GM12864 (cell line): ENCODE results near the gene ANXA10.

ENCODE experiments used
- DNase-seq: peaks from one replicate; pipeline ENCODE4 v3.0.0-alpha.2; 2011; ENCODE audit warnings: low read depth
- H3K4me3 ChIP-seq: 2 replicates; pipeline ENCODE4 v1.5.1; 2011; ENCODE audit warnings: mild to moderate bottlenecking, low read depth, low read length, control low read depth
- CTCF ChIP-seq: IDR thresholded peaks from 2 replicates; pipeline ENCODE4 v1.5.1; 2011; ENCODE audit warnings: low read depth, mild to moderate bottlenecking, moderate library complexity, low read length, control low read depth, inconsistent platforms; ENCODE audit errors: missing control alignments

The ANXA10 gene

DNA sequence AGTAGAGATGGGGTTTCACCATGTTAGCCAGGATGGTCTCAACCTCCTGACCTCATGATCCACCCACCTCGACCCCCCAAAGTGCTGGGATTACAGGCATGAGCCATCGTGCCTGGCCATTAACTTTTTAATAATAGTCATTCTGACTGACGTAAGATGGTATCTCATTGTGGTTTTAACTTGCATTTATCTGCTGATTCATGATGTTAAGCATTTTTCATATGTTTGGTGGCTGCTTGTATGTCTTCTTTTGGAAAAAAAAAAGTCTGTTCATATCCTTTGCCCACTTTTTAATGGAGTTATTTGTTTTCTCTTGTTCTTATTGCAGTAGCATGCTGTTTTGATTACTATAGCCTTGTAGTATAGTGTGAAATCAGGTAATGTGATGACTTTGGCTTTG, 45.8 kb downstream of the ANXA10 start:
- no peak overlapping the region for H3K4me3 ChIP-seq
- TF ChIP-seq CTCF: no peak
- DNase-seq: no peak

DNA sequence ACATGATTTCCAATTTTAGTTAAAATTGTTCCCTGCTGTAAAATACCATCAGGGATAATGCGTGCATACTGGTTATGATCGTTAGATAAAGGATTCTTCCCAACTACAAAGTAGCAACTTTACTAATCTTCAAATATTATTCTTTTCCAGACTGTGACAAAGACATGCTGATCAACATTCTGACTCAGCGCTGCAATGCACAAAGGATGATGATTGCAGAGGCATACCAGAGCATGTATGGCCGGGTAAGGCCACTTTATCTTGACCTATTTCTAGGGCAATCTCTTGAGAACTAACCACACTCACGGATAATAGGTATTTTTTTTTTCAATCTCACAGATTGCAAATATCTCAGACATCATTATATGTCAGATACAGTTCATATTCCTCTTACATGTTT, 47.0 kb downstream of the ANXA10 start:
- TF ChIP-seq CTCF: no peak
- DNase-seq: no peak
- H3K4me3 ChIP-seq: no peak overlapping the region

DNA sequence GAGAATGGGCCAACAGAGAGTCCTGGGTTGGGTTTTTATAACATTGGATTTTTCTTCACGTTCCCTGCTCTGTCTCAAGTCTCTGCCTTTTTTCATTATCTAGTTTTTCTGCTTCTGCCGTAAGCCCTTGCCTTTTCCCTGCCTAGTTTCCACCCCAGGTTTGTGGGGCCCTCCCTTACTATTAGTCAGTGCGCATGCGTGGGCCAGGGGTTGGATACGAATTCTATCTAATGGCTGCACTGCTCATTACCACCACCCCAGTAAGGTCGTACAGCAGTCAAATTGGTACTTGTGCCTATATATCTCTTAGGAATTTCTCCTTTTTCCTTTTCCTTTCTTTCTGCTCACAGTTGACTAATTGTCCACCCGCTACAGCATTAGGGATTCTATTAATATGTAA, 49.4 kb downstream of the ANXA10 start:
- H3K4me3 ChIP-seq: no peak overlapping the region
- TF ChIP-seq CTCF: no peak
- no peak for DNase-seq

- TF ChIP-seq CTCF: no peak
- H3K4me3 ChIP-seq: no peak overlapping the region
- DNase-seq: no peak
These were observed 51.3 kb downstream of the ANXA10 start for GRCh38 chr4:168143601-168144000.

GRCh38 chr4:168150420-168151050, 58.2 kb downstream of the ANXA10 start:
- no peak for TF ChIP-seq CTCF
- DNase-seq: no peak
- no peak overlapping the region for H3K4me3 ChIP-seq

DNA sequence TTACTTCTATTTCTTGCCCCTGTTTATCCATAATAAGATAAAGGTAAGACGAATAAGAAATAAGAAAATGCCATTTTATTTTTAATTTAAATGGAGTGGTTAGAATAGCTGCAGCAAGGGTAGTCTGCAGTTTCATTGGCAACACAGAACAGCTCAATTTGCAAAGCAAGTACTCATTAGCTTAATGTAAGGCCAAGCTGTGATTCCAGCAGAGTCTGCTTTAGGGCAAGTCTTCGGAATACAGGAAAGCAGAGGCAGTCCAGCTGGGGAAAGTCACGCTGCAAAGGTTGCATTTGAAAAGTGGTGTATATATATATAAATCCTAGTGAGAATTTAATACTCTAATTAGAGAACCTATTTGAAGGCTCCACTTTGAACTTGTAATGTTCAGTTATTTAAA, 59.0 kb downstream of the ANXA10 start:
- H3K4me3 ChIP-seq: no peak overlapping the region
- no peak for DNase-seq
- TF ChIP-seq CTCF: no peak

DNA sequence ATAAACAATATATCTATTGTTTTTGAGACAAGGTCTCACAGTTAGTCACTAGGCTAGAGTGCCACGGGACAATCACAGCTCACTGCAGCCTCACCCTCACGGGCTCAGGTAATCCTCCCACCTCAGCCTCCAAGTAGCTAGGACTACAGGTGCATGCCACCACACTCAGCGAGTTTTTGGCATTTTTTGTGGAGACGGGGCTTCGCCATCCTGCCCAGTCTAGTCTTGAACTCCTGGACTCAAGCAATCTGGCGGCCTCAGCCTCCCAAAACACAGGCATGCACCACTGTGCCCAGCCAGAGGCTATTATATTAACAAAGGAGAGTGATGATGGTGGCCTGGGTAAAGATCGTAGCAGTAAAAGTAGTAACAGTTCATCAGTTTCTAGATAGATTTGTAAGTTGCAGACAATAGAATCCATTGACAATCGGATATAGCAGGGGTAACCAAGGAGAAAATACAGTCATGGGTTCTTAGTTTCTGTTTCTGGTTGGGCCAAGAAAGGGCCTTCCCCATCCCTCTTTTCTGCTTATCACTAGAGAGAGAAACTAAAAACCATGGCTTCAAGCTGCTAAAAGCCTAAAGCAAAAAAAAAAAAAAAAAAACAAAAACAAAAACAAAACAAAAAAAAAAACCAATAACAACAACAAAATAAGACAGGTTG, 60.6 kb downstream of the ANXA10 start:
- TF ChIP-seq CTCF: no peak

More for the DNA sequence above, 60.6 kb downstream of the ANXA10 start:
- no peak overlapping the region for H3K4me3 ChIP-seq
- DNase-seq: no peak
